GM12891 (cell line): ENCODE results near the gene GSDME.
A peak's percentile ranks its signal among the peaks of the same experiment; 100 is the strongest.

Experiments used
- DNase-seq: peaks from one replicate; pipeline ENCODE4 v3.0.0; 2011; ENCODE audit warnings: low spot score; ENCODE audit not compliant: insufficient read length
- FAIRE-seq: peaks from 2 replicates; lab custom pipeline; 2011; peaks lifted over from hg19 to GRCh38; lab: Jason Lieb, UNC
- PAX5 ChIP-seq: IDR thresholded peaks from 2 replicates; pipeline ENCODE4 v1.6.1; 2011; ENCODE audit warnings: low read length, moderate library complexity, mild to moderate bottlenecking; ENCODE audit not compliant: insufficient read depth, severe bottlenecking
- POLR2A ChIP-seq: IDR thresholded peaks from 2 replicates; pipeline ENCODE4 v1.6.1; 2011; ENCODE audit warnings: low read depth, low read length, control low read depth
- POLR2AphosphoS5 ChIP-seq: IDR thresholded peaks from 2 replicates; pipeline ENCODE4 v1.6.1; 2011; ENCODE audit warnings: low read depth, low read length, control low read depth
- POU2F2 ChIP-seq: IDR thresholded peaks from 2 replicates; pipeline ENCODE4 v1.6.1; 2011; ENCODE audit warnings: low read depth, mild to moderate bottlenecking, control low read depth, low read length, moderate library complexity
- SPI1 ChIP-seq: IDR thresholded peaks from 2 replicates; pipeline ENCODE4 v1.6.1; 2011; ENCODE audit warnings: low read depth, low read length, control low read depth
- TAF1 ChIP-seq: IDR thresholded peaks from 2 replicates; pipeline ENCODE4 v1.6.1; 2011; ENCODE audit warnings: low read depth, low read length, control low read depth

The GSDME gene

GRCh38 chr7:24707988-24708615 is 49.2 kb downstream of the GSDME start:
- TF ChIP-seq POU2F2 (no peak), POLR2AphosphoS5 (no peak), TAF1 (no peak)
- FAIRE-seq (no peak), DNase-seq (no peak)

DNA sequence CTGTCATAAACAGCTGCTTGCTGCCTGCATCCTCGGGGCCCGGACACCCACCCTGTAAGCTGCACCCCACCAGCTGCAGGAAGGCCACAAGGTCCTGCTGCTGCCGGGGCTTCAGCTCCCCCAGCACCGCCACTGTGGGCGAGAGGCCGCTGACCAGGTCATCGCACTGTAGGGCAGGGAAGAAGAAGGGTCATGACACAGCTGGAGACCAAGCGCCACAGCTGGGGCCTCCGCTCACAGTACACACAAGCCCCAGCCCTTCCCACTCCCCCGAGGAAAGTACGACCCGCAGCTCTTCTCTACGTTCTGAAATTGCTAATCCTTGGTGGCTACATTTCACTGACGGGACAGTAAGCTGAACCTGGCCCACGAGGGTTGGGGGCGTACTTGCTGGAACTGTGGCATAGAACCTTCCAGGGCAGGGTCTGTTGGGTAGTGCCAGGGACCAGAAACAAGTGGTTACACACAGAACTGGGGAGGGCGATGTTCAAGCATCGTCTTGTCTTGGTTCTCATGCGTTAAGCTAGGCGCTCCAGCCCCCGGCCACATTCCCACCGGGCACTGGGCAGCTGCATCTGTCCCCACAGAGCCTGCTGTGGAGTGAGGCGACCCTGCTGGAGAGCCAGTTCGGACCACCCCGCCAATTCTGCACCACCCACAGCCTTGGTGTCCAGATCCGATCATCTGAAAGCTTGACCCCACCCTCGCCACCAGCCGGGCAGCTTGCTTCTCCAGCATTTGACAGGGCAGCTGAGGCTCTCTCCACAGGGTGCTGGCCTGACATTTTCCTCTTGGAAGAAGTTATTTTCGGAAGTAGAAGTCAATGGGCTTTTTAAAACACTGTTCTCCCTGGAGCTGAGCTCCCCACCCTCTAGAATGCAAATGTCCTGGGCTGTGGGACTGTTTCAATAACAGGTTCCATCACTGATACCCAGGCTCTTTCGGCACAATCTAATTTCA is 50.8 kb downstream of the GSDME start:
- FAIRE-seq = no peak
- no peak for DNase-seq
- TF ChIP-seq SPI1 = no peak
- 0 out of 2 replicates have a peak, but pooled peaks have one; percentile 44 for TF ChIP-seq POU2F2
- no peak for TF ChIP-seq TAF1
- TF ChIP-seq POLR2AphosphoS5 = peak; percentile 45; the same call in 1 of the 2 replicates
- no peak for TF ChIP-seq PAX5

DNA sequence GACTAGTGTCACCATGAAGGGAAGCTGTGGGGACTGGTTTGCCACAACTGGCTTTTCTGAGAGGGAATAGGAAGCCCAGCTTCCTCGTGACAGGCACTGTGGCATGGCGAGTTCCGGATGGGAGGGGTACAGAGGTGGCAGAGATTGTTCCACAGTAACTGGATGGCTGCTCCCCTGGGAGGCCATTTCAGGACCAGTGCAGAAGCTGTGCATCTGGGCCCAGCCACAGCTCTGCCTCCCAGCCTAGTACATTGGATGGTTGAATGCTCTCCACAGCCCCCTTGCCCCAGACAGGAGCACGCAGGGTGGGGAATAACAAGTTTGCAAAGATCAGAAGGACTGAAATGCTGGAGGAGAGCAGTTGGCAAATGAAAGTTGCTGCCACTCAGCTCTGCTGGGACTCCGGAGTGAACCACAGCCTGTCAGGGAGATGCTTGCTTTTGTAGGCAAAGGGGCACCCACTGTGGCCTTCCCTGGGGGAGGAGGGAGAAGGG is 51.8 kb downstream of the GSDME start:
- FAIRE-seq (no peak), DNase-seq (no peak)
- TF ChIP-seq TAF1 (no peak), POU2F2 (no peak), SPI1 (no peak), POLR2A (no peak), PAX5 (no peak)

GRCh38 chr7:24704311-24704710 is 53.0 kb downstream of the GSDME start:
- DNase-seq = no peak
- TF ChIP-seq POLR2AphosphoS5 = no peak
- no peak for FAIRE-seq

- DNase-seq = no peak
- FAIRE-seq = no peak
- TF ChIP-seq POU2F2 (no peak), TAF1 (no peak), SPI1 (no peak), POLR2AphosphoS5 (no peak), PAX5 (no peak), POLR2A (no peak)
These were observed 54.0 kb downstream of the GSDME start for GRCh38 chr7:24703296-24703695.

GRCh38 chr7:24702755-24703154 is 54.5 kb downstream of the GSDME start:
- FAIRE-seq (peak; percentile 47), DNase-seq (no peak)
- TF ChIP-seq SPI1 = no peak
- no peak for TF ChIP-seq POLR2AphosphoS5

- TF ChIP-seq TAF1 (no peak), PAX5 (no peak), POU2F2 (no peak), POLR2A (no peak; the same call in 1 of the 2 replicates), SPI1 (no peak), POLR2AphosphoS5 (no peak)
- DNase-seq (no peak), FAIRE-seq (no peak)
These were observed 55.7 kb downstream of the GSDME start for GRCh38 chr7:24701261-24702235.

DNA sequence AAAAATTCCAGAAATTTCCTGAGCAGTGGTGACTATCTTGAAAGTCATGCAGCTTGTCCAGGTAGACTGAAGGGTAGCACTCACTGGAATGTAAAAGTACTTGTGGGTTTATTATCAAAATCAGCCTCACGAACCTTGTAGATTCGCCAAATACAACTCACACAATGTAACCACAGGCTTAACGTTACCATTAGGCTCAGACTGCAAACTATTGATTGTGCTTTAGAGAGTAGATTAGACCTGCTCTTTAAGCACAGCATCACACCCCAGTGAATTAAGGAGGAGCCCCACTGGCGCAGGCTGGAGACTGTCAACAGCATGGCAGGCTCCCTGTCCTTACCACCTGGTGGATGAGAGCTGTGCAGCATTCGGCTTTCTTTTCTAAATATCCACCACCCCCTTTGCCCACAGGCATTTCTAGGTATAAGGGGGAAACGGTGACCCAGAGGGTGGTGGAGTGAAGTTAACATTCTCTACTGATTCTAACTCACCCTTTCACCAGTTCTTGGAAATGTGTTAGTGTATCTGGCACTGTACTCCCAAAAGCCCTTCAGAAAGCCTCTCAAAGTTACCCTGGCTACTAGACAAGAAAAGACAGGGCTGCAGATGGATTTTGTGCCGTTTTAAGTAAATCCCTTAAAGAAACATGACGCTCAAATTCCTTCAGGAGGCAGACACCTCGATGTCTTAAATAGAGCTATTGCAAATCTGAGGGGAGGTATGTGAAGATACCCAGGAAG is 56.6 kb downstream of the GSDME start:
- FAIRE-seq = no peak
- DNase-seq = no peak
- no peak; the same call in 1 of the 2 replicates for TF ChIP-seq POLR2A
- no peak for TF ChIP-seq POU2F2

GRCh38 chr7:24698531-24699266 is 58.6 kb downstream of the GSDME start:
- FAIRE-seq (peak; percentile 13), DNase-seq (no peak)
- TF ChIP-seq POU2F2 (no peak), SPI1 (no peak), POLR2AphosphoS5 (no peak), TAF1 (no peak), PAX5 (no peak), POLR2A (no peak)
